SK-N-SH (cell line): ENCODE results near the gene ZNF750. TPM values are rescaled to one million over a fixed set of nuclear protein-coding genes. Genes with fewer than 3 reads are reported as not detected.

Experiments
- CTCF ChIA-PET: fragments of 300-600, 350-600 bp; formaldehyde crosslinking; extraction: SDS; loops from one replicate; lab custom pipeline; 2021; lab: Yijun Ruan, JAX
- POLR2A ChIA-PET: fragments of 350-600 bp; sonication (Branson Sonifier 250); formaldehyde crosslinking; extraction: SDS; loops from one replicate; lab custom pipeline; 2020; ENCODE audit warnings: antibody characterized with exemption, inconsistent platforms; lab: Yijun Ruan, JAX
- DNase-seq: peaks from one replicate; pipeline ENCODE4 v3.0.0; 2012
- H2AFZ ChIP-seq: fragments of 200-600 bp; sonication (generic); 2 replicates; pipeline ENCODE4 v1.8.1; 2016; ENCODE audit warnings: antibody characterized with exemption, mild to moderate bottlenecking, low read depth
- H3F3A ChIP-seq: fragments of 200-600 bp; sonication (generic); replicated peaks from 2 replicates; pipeline ENCODE3; 2016; ENCODE audit warnings: antibody characterized with exemption, mild to moderate bottlenecking; ENCODE audit not compliant: insufficient read depth
- H3K27ac ChIP-seq, 2 experiments: fragments of 200-500 bp in 1 of 2; fragments of 200-600 bp in 1 of 2; sonication (Bioruptor generic) in 1 of 2; sonication (generic), shearing (Covaris generic) in 1 of 2; 2 replicates each; pipeline versions ENCODE4 v1.5.1 to v1.6.1; 2014 to 2016; ENCODE audit warnings: low read depth in 2 of 2, inconsistent platforms in 1 of 2, low read length in 1 of 2, mild to moderate bottlenecking in 1 of 2, mixed read lengths in 1 of 2
- H3K27me3 ChIP-seq: fragments of 200-600 bp; sonication (generic), shearing (Covaris generic); 2 replicates; pipeline ENCODE4 v1.6.1; 2016; ENCODE audit warnings: mixed run types; ENCODE audit not compliant: insufficient read depth
- H3K36me3 ChIP-seq, 2 experiments: fragments of 200-500 bp in 1 of 2; fragments of 200-600 bp in 1 of 2; sonication (Bioruptor generic) in 1 of 2; sonication (generic) in 1 of 2; replicated peaks in 1 of 2; 2 replicates each; pipeline versions ENCODE3 to v1.5.1; 2014 to 2016; ENCODE audit warnings: low read length in 1 of 2, mild to moderate bottlenecking in 1 of 2; ENCODE audit not compliant: insufficient read depth in 2 of 2, control insufficient read depth in 1 of 2
- H3K4me1 ChIP-seq, 2 experiments: fragments of 200-500 bp in 1 of 2; fragments of 200-600 bp in 1 of 2; sonication (Bioruptor generic) in 1 of 2; sonication (generic), shearing (Covaris generic) in 1 of 2; 2 replicates each; pipeline versions ENCODE4 v1.5.1 to v1.6.1; 2014 to 2016; ENCODE audit warnings: low read depth in 1 of 2, low read length in 1 of 2, mixed run types in 1 of 2; ENCODE audit not compliant: insufficient read depth in 2 of 2, control insufficient read depth in 1 of 2
- H3K4me2 ChIP-seq: fragments of 200-600 bp; sonication (generic), shearing (Covaris generic); 2 replicates; pipeline ENCODE4 v1.6.1; 2017; ENCODE audit warnings: mixed run types
- H3K4me3 ChIP-seq, 2 experiments: fragments of 200-500 bp in 1 of 2; fragments of 200-600 bp in 1 of 2; sonication (Bioruptor generic) in 1 of 2; sonication (generic), shearing (Covaris generic) in 1 of 2; 2 replicates each; pipeline versions ENCODE4 v1.5.1 to v1.8.1; 2014 to 2016; ENCODE audit warnings: low read depth in 2 of 2, inconsistent platforms in 1 of 2, low read length in 1 of 2, mild to moderate bottlenecking in 1 of 2, mixed read lengths in 1 of 2, moderate library complexity in 1 of 2
- H3K79me2 ChIP-seq: fragments of 200-600 bp; sonication (generic); 2 replicates; pipeline ENCODE4 v1.8.1; 2017; ENCODE audit warnings: mild to moderate bottlenecking; ENCODE audit not compliant: insufficient read depth
- H3K9ac ChIP-seq: fragments of 200-600 bp; sonication (generic); 2 replicates; pipeline ENCODE4 v1.6.1; 2017; ENCODE audit warnings: mixed run types
- H3K9me2 ChIP-seq: fragments of 200-600 bp; sonication (generic); 2 replicates; pipeline ENCODE4 v1.6.1; 2017; ENCODE audit warnings: mixed run types
- H3K9me3 ChIP-seq: fragments of 200-600 bp; sonication (generic); 2 replicates; pipeline ENCODE4 v1.6.1; 2017; ENCODE audit warnings: mixed run types, mild to moderate bottlenecking, moderate library complexity
- H4K20me1 ChIP-seq: fragments of 200-600 bp; sonication (generic); 2 replicates; pipeline ENCODE4 v1.6.1; 2017; ENCODE audit warnings: mild to moderate bottlenecking, mixed run types; ENCODE audit not compliant: insufficient read depth
- CHD2 ChIP-seq: fragments of 150-350 bp; IDR thresholded peaks from 2 replicates; pipeline ENCODE4 v1.6.1; 2018; ENCODE audit warnings: low read length; ENCODE audit not compliant: partially characterized antibody
- CTCF ChIP-seq: fragments of 200-600 bp; sonication (generic); IDR thresholded peaks from 2 replicates; pipeline ENCODE4 v1.6.1; 2017; ENCODE audit warnings: antibody characterized with exemption, mild to moderate bottlenecking, moderate library complexity
- FOXM1 ChIP-seq: IDR thresholded peaks from 2 replicates; pipeline ENCODE4 v1.4.0; 2012; ENCODE audit warnings: low read depth, mild to moderate bottlenecking
- GABPA ChIP-seq: IDR thresholded peaks from 2 replicates; pipeline ENCODE4 v1.4.0; 2012; ENCODE audit warnings: low read depth, mild to moderate bottlenecking
- MAX ChIP-seq: IDR thresholded peaks from 2 replicates; pipeline ENCODE4 v1.4.0; 2012; ENCODE audit warnings: low read depth
- MEF2A ChIP-seq: IDR thresholded peaks from 2 replicates; pipeline ENCODE4 v1.4.0; 2012; ENCODE audit warnings: low read depth, borderline replicate concordance
- MXI1 ChIP-seq: IDR thresholded peaks from 2 replicates; pipeline ENCODE4 v1.6.1; 2012; ENCODE audit warnings: mild to moderate bottlenecking, low read depth, low read length, improper control_type of control experiment
- NFIC ChIP-seq: IDR thresholded peaks from 2 replicates; pipeline ENCODE4 v1.4.0; 2012; ENCODE audit warnings: borderline replicate concordance
- NRF1 ChIP-seq: IDR thresholded peaks from 2 replicates; pipeline ENCODE4 v1.6.1; 2012; ENCODE audit warnings: low read depth, mild to moderate bottlenecking, low read length
- PBX3 ChIP-seq: IDR thresholded peaks from 2 replicates; pipeline ENCODE4; 2012
- RCOR1 ChIP-seq: fragments of 150-350 bp; IDR thresholded peaks from 2 replicates; pipeline ENCODE4 v1.6.1; 2017; ENCODE audit warnings: antibody characterized with exemption, low read length
- REST ChIP-seq: IDR thresholded peaks from 2 replicates; pipeline ENCODE4 v1.6.1; 2012; ENCODE audit warnings: mild to moderate bottlenecking, low read depth, low read length, moderate library complexity
- SIN3A ChIP-seq: IDR thresholded peaks from 2 replicates; pipeline ENCODE4 v1.6.1; 2012; ENCODE audit warnings: low read depth, mild to moderate bottlenecking, low read length, moderate library complexity, borderline replicate concordance
- USF1 ChIP-seq: IDR thresholded peaks from 2 replicates; pipeline ENCODE4 v1.4.0; 2012; ENCODE audit warnings: low read depth, borderline replicate concordance
- WGBS: methylation state at CpG from one replicate; pipeline ENCODE4 v1.1.6; 2017; ENCODE audit warnings: low lambda C conversion rate; 5-methylcytosine and 5-hydroxymethylcytosine counted together
- polyA plus RNA-seq, 3 experiments: library from polyadenylated mRNA; depleted of rRNA; stranded (reverse); fragments of >200 nt; gene quantifications; 2 replicates each; pipeline ENCODE4 v1.2.3, GENCODE V29; 2012

Gene ZNF750
- polyA plus RNA-seq, 1 of the 3 experiments (the other 2 are of a cell fraction), result not detected

- H3K9me2 ChIP-seq, result no peaks in the 10 kb centered on the region
- TF ChIP-seq MEF2A, result no peak
- TF ChIP-seq MAX, result no peak
- no peak for TF ChIP-seq CTCF
- no peak for TF ChIP-seq REST
- TF ChIP-seq USF1, result no peak
- no peak for TF ChIP-seq CHD2
- no peak for TF ChIP-seq FOXM1
- TF ChIP-seq GABPA, result no peak
- no peak for TF ChIP-seq PBX3
- no peak for TF ChIP-seq NRF1
- TF ChIP-seq NFIC, result no peak
- no peak for TF ChIP-seq MXI1
- no peak for TF ChIP-seq SIN3A
- no peak for TF ChIP-seq RCOR1
- peak overlapping the region in 1 of 2 experiments; percentile 65; a peak in 2 of 4 replicates for H3K27ac ChIP-seq
- peaks cover 27% of the 10 kb centered on the region; the same call in 1 of the 2 replicates for H3K79me2 ChIP-seq
- no peak for DNase-seq
- H3K4me1 ChIP-seq, result peaks cover 5 to 54% of the 10 kb centered on the region in 2 experiments
- ChIA-PET POLR2A (no interaction called here), CTCF (interaction anchor here (0.7 to 1.6 kb wide), 7 partner anchors 11 to 325 kb away, joined by 3 to 6 read pairs (median 4); no protein-coding TSS in a partner anchor)
- H3K4me2 ChIP-seq, result no peak overlapping the region
- no peak overlapping the region for H2AFZ ChIP-seq
- H3K27me3 ChIP-seq, result no peaks in the 10 kb centered on the region
- H3K9ac ChIP-seq, result no peak overlapping the region
- H3K9me3 ChIP-seq, result no peaks in the 10 kb centered on the region
- no peak overlapping the region for H3K4me3 ChIP-seq
- no peaks in the 10 kb centered on the region for H4K20me1 ChIP-seq
- peaks cover 15% of the 10 kb centered on the region for H3F3A ChIP-seq
- no peaks in the 10 kb centered on the region for H3K36me3 ChIP-seq
- whole genome bisulfite sequencing, result 96% methylated on average over 25 of the region's 25 CpGs
Observed at GRCh38 chr17:82880620-82881323, 41.0 kb upstream of the ZNF750 start.
